HT-29 (cell line): Measurements from ENCODE around the gene MPPED2. TPM values are rescaled to one million over a fixed set of nuclear protein-coding genes. Genes with fewer than 3 reads are reported as not detected.
A peak's percentile ranks its signal among the peaks of the same experiment; 100 is the strongest.

ENCODE experiments used
- DNase-seq: peaks from one replicate; pipeline ENCODE4 v3.0.0-alpha.2; 2015; ENCODE audit warnings: low spot score
- total RNA-seq: library from RNA; depleted of rRNA; stranded (reverse); fragments of >200 nt; shearing (Covaris generic); gene quantifications from 2 replicates; pipeline ENCODE4 v1.2.3, GENCODE V29; 2014

MPPED2 gene
- total RNA-seq, 1 experiment from 2014 or later: not detected

DNA sequence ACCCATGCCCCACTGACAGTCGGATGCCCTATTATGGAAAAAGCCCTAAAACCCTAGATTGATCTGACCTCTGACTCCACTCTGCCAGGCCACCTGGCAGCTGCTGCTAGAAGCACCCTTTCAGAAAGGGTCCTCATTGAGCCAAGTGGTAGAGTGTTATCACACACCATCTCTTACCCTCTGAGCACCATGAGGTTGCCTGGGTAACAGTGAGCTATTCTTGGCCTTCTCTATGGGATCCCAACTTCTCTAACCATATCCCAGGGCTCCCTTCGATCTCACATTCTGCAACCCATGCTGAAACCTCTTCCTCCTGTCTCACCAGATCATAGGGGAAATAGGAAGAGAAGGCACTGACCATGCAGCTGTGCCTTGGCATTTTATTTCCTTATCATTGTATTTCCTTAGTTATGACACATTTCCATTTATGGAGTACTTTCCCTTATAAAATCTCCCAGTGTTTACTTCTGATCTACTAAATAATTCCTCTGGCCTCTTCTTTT is 52.7 kb downstream of the MPPED2 start:
- DNase-seq: no peak

GRCh38 chr11:30527566-30527965 is 58.6 kb downstream of the MPPED2 start:
- DNase-seq: no peak

DNA sequence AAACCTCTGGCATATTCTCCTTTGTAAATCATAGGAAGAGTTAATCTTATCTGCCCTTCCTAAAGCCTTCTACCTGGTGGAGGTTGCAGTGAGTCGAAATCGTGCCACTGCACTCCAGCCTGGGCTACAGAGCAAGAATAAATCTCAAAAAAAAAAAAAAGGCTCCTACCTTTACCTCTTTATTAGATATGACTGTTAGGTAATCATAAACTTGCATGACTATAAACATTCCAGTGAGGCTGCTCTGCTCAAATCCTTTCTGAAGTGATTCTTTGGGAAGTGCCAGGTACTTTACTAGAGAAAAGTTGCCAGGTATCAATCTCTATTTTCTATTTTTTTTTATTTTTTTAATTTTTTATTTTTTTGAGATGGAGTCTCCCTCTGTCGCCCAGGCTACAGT is 59.6 kb downstream of the MPPED2 start:
- DNase-seq: no peak

DNA sequence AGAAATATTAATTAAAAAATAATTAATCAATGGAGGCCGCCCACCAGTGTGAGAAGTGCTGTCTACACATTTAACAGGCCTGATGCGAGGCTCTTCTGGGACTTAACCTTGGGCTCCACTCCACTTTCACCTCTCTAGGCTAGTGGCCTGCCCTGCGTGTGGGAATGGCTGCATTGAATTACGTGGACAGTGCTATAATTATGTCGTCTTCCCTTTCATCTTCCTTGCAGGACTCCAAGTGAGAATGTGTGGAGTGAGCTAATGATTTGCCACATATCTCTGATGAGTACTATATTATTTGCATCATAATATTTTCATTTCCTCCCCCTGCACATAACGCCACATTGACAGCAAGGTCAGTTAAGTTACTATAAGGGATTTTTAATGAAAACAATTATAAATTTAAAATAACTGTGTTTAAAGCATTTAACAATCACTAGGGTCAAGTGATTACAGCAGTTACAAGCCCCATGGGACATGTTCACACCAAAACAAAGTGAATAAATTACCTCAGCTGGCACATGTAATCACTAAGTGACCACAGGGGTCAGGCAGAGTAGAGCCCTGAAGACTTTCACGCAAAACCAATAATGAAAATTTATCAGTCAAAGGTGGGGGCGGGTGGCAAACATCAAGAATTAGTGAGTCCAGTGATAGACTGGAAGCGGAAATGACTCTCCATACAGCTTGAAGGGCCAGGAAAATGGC is 63.5 kb downstream of the MPPED2 start:
- DNase-seq: no peak

GRCh38 chr11:30521297-30522071 is 64.7 kb downstream of the MPPED2 start:
- peak; percentile 82 for DNase-seq

DNA sequence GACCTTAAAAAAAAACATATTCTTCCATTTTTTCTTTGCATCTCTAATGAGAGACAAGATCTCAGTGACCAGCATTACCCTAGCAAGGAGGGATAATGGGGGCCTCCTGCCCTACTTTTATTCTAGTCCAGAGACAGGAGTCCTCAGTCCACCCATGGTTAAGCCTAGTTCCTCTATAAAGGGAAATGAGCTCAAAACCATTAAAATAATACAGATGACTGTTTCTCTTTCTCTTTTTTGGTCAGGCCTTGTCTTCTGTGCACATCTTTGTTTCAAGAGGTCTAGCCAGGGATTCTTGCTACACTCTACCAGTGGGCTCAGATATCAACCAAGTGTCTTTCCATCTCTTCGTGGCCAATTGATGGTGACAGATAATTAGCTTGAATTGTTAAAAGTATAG is 73.1 kb downstream of the MPPED2 start:
- no peak for DNase-seq

- no peak for DNase-seq
Measured at GRCh38 chr11:30511408-30511807, 74.7 kb downstream of the MPPED2 start.

- no peak for DNase-seq
Measured at GRCh38 chr11:30510750-30511149, 75.4 kb downstream of the MPPED2 start.

DNA sequence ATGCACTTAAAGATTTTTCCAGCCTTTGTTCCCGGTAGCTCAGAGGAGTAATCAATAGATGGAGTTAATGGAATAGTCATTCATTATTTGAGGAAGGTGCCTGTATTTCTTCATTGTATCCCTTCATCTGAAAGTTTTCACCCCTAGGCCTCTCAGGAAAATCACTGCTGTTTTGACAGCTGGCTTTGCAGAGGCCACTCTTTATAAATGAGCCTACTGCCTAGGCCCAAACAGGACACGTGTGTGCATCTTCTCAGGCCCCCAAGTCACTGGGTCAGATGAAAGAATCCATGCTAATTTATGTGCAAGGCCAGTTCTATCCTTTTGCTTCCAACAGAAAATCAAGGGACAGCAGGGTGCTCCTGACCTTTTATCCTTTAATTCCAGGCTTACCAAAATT is 76.8 kb downstream of the MPPED2 start:
- DNase-seq: no peak

GRCh38 chr11:30508594-30508993 is 77.6 kb downstream of the MPPED2 start:
- DNase-seq: no peak

DNA sequence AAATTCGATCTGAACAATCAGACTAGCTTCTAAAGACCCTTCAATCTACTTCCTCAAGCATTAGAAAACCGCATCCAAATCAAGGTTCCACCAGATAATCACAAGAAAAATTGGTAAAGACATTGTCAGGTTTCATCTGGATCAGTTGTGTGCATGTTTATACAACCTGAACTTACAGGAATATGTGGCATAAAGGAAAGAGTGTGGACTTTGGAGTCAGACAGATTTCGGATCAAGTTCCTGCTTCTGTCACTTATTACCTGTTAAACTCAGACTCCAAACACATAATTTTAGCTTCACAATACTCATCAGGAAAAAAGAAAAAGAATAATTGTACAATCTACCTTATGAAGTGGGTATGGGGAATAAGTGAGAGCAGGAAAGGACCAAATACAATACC is 80.5 kb downstream of the MPPED2 start:
- no peak for DNase-seq

- no peak for DNase-seq
Measured at GRCh38 chr11:30504468-30504867, 81.7 kb downstream of the MPPED2 start.

DNA sequence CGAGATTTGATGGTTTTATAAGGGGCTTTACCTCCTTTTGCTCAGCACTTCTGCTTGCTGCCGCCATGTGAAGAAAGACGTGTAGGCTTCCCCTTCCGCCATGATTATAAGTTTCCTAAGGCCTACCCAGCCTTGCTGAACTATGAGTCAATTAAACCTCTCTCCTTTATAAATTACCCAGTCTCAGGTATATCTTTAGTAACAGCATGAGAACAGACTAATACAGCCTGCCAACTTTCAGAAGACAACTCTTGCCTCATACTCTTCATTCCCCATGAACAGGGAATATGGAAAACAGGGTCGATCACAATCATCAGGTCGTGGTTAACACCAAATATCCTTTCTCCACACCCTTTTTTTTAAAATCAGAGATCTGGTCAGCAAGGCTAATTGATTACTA is 83.0 kb downstream of the MPPED2 start:
- DNase-seq: no peak

- DNase-seq: no peak
Measured at GRCh38 chr11:30502305-30502704, 83.8 kb downstream of the MPPED2 start.

GRCh38 chr11:30501744-30502143 is 84.4 kb downstream of the MPPED2 start:
- no peak for DNase-seq

DNA sequence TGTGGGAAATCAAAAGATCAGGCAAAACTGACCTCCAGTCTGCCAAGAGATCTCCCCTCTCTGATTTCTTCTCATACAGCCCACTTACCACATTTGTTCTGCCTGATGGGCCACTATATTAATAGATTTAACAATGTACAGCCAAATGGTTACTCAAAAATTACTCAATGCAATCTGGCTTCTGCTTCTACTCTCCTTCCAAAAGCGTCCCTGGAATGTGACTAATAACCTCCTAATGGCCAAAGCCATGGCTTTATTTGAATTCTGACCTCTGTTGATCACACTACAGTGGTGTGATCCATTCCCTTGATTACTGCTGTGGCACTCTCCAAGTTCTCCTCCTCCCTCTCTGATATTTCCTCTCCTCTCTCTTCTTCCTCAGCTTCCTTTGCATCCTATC is 86.2 kb downstream of the MPPED2 start:
- DNase-seq: no peak

GRCh38 chr11:30497600-30497999 is 88.6 kb downstream of the MPPED2 start:
- DNase-seq: no peak

GRCh38 chr11:30496935-30497334 is 89.2 kb downstream of the MPPED2 start:
- no peak for DNase-seq

- no peak for DNase-seq
Measured at GRCh38 chr11:30495437-30495836, 90.7 kb downstream of the MPPED2 start.

DNA sequence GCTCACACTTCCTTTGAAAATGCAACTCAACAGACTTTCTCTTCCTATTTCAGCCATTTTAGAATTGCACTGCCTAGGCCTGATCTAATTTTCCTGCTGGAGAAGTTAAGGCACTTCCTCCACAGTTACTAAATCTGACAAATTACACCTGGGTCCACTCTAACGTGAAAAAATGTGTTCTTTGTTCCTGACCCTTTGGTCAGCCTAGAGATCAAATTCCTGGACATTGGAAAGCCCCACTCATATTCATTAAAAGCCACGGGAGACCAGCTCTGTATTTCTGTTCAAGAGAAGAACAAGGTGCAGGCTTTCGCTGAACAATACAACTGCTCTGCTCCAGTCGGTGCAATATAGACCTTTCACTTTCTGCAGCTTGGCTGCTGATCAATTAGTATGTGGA is 96.6 kb downstream of the MPPED2 start:
- no peak for DNase-seq

- DNase-seq: no peak
Measured at GRCh38 chr11:30489076-30489475, 97.1 kb downstream of the MPPED2 start.

GRCh38 chr11:30488304-30488998 is 97.7 kb downstream of the MPPED2 start:
- peak; percentile 93 for DNase-seq
